HG02623 (cell line): ENCODE results near the gene LCN15.
"Not testable (repeated sequence)": the region's sequence is repeated elsewhere in the genome, so short reads cannot be mapped to it uniquely, and the experiment has no call there.

ENCODE experiments used
- ATAC-seq: cut with Tn5 transposase; IDR thresholded peaks from one replicate; pipeline ENCODE4 v1.9.1; 2021; ENCODE audit warnings: moderate library complexity; ENCODE audit not compliant: unreplicated experiment

Gene LCN15

GRCh38 chr9:136794281-136794999 lies 30.1 kb upstream of the LCN15 start:
- no peak for ATAC-seq

GRCh38 chr9:136793086-136793946 lies 29.0 kb upstream of the LCN15 start:
- ATAC-seq, result no peak

GRCh38 chr9:136792321-136793085 lies 28.2 kb upstream of the LCN15 start:
- ATAC-seq, result no peak

- no peak for ATAC-seq
These were observed 27.4 kb upstream of the LCN15 start for GRCh38 chr9:136791516-136792276.

GRCh38 chr9:136790640-136791515 lies 26.6 kb upstream of the LCN15 start, which contains the start of gene TMEM141:
Gene TMEM141, plus strand, starts transcription at chr9:136791344. Its CDS starts 27 bp downstream, at chr9:136791371.
- peak; percentile 79 for ATAC-seq

GRCh38 chr9:136789523-136789937 lies 25.2 kb upstream of the LCN15 start:
- ATAC-seq, result no peak

GRCh38 chr9:136788644-136789522 lies 24.6 kb upstream of the LCN15 start:
- ATAC-seq, result not testable (repeated sequence)

GRCh38 chr9:136787690-136788400 lies 23.5 kb upstream of the LCN15 start:
- no peak for ATAC-seq

GRCh38 chr9:136786983-136787382 lies 22.7 kb upstream of the LCN15 start:
- ATAC-seq, result not testable (repeated sequence)

- no peak for ATAC-seq
These were observed 22.1 kb upstream of the LCN15 start for GRCh38 chr9:136786451-136786850.

GRCh38 chr9:136785565-136786355 lies 21.4 kb upstream of the LCN15 start:
- ATAC-seq, result not testable (repeated sequence)

- ATAC-seq, result no peak
These were observed 20.7 kb upstream of the LCN15 start for GRCh38 chr9:136784997-136785361.

GRCh38 chr9:136784249-136784996 lies 20.1 kb upstream of the LCN15 start:
- no peak for ATAC-seq

GRCh38 chr9:136782452-136782851 lies 18.1 kb upstream of the LCN15 start:
- no peak for ATAC-seq

GRCh38 chr9:136779808-136780207 lies 15.5 kb upstream of the LCN15 start:
- ATAC-seq, result no peak

GRCh38 chr9:136777359-136777758 lies 13.0 kb upstream of the LCN15 start:
- no peak for ATAC-seq
